GM19438 (cell line): Measurements from ENCODE around the gene FAM89B.
A peak's percentile ranks its signal among the peaks of the same experiment; 100 is the strongest.

ENCODE experiments used
- ATAC-seq: cut with Tn5 transposase; IDR thresholded peaks from one replicate; pipeline ENCODE4 v1.9.1; 2021; ENCODE audit warnings: low read depth; ENCODE audit not compliant: unreplicated experiment

Gene FAM89B

GRCh38 chr11:65609229-65609628, 36.9 kb downstream of the FAM89B start:
- ATAC-seq: no peak

- ATAC-seq: no peak
Measured at GRCh38 chr11:65609665-65610064, 37.3 kb downstream of the FAM89B start.

DNA sequence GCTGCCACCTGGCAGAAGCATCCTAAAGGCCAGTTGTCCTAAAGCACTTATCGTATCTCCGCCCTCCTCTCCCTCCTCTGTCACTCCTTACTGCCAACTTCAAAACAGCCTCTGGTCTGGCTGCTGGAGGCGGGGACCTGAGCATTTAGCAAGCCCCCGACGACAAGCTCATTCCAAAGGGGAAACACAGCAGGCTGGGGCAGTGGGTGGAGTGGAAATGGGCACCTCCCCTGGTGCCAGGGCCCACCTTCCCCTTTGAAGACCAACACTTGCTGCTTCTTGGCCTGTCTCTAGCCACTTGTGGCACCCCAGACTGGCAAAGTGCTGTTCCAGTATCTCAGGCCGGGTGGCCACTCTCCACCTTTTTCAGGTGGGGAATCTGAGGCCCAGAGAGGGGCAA, 38.1 kb downstream of the FAM89B start:
- ATAC-seq: no peak

GRCh38 chr11:65611028-65611757, 38.9 kb downstream of the FAM89B start:
- ATAC-seq: no peak

DNA sequence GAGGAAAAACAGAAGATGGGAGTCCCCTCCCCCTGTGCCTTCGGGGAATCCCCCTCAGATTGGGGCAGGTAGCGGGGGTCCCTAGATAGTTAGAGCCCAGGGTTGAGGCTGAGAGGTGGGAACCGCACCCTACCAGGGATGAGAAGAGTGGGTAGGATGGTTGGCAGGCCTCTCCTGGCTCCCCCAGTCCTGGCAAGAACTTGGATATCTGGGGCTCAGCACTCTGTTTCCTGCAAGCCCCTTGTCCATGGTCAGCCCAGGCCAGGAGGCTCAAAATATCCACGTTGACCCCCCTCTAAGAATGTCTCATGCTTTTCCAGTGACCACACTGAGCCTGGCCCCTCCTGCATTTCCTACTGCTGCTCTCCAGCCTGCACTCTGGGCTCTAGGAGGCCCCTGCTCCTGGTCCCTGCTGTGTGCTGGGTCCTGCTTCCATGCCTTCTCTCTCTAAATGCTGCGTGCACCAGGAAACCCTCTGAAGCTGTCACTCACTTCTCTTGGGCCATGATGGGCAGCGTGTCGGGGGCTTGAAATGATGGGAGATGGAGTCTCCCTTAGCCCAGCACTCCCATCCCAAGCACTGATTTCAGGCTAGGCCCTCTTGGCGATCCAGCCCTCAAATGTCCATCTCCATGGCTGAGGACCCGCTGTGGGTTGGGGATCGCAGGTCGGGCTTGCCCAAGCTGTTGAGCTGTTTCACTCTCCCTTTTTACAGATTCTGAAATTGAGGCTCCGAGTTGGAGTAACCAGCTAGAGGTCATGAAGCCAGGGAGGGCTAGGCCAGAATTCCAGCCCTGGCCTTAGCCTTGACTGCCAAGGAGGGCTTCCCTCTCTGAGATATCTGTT, 39.6 kb downstream of the FAM89B start:
- ATAC-seq: no peak

- no peak for ATAC-seq
Measured at GRCh38 chr11:65612691-65613090, 40.4 kb downstream of the FAM89B start.

- ATAC-seq: no peak
Measured at GRCh38 chr11:65613091-65613928, 41.0 kb downstream of the FAM89B start.

DNA sequence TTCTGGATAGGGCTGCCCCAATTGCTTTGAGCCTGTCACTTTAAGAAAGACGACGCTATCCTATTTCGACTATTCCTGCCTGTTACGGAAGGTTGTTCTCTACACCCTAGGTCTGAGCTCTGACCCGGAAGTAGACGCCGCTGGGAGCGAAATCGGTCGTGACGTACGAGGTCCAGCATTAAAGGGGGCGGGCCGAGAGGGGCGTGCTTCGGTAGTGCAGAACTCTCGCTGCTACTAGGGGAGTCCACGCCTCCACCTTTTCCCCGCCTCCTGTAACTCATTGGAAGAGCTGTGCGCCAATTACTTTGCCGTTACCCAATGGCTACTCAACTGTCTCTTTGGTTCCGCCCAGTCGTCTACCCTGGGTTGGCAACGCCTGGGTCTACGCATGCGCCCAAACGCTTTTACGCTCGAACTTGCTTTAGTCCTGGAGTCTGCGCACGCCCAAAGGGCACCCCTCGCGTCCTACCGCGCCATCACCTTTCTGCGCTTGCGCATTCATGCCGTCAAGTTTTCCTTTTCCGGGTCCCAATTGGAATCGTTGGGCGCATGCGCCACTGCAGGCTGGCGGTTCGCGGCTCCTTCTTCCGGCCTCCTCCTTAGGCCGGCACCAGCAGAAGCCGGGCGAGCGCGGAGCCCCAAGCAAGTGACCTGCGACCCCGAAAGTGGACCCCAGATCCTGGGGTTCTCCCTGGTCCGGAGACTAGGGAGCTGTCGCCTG, 43.1 kb downstream of the FAM89B start, which contains the start of gene PCNX3:
Gene PCNX3, plus strand, starts transcription at position 548 of the 721 bp plus-strand sequence. CDS start 536 bp downstream, outside the sequence.
- ATAC-seq: peak; percentile 73

GRCh38 chr11:65615950-65616574, 43.7 kb downstream of the FAM89B start:
- ATAC-seq: peak; percentile 6

- ATAC-seq: no peak
Measured at GRCh38 chr11:65616575-65617001, 44.2 kb downstream of the FAM89B start.

- no peak for ATAC-seq
Measured at GRCh38 chr11:65617136-65617850, 45.0 kb downstream of the FAM89B start.

- no peak for ATAC-seq
Measured at GRCh38 chr11:65617990-65618751, 45.8 kb downstream of the FAM89B start.

DNA sequence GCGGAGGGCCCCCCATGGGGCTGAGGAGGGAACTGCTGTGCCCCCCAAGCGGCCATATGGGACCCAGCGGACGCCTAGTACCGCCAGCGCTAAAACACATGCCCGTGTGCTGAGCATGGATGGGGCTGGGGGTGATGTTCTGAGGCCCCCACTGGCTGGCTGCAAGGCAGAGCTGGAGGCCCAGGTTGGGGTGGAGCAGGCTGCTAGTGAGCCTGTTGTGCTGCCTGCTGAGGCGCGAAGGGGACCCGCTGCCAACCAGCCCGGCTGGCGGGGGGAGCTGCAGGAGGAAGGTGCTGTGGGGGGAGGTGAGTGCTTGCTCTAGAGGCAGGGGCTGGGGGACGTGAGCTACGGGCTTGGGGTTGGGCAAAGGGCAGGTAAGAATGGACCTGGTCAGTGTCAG, 46.4 kb downstream of the FAM89B start:
- no peak for ATAC-seq

DNA sequence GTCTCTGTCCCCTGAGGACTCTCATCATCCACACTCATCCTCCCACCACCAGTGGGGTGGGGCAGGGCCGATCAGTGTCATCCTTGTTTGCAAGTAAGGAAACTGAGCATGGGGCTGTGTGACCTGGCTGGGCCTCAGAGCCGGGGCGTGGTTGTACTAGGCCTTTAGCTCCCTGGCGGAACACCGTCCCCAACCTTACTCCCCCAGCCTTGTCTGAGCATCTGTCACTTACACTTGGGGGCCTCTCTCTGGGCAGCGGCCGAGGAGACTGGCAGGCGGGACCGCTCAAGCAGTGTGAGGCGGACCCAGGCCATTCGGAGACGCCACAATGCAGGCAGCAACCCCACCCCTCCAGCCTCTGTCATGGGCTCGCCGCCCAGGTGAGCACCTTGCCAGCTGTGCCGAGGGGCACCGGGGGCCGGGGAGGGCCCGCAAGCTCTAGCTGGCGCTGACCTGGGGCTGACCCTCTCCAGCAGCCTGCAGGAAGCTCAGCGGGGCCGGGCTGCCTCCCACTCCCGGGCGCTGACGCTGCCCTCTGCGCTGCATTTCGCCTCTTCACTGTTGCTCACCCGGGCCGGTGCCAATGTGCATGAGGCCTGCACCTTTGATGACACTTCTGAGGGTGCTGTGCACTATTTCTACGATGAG, 47.1 kb downstream of the FAM89B start:
- ATAC-seq: no peak

DNA sequence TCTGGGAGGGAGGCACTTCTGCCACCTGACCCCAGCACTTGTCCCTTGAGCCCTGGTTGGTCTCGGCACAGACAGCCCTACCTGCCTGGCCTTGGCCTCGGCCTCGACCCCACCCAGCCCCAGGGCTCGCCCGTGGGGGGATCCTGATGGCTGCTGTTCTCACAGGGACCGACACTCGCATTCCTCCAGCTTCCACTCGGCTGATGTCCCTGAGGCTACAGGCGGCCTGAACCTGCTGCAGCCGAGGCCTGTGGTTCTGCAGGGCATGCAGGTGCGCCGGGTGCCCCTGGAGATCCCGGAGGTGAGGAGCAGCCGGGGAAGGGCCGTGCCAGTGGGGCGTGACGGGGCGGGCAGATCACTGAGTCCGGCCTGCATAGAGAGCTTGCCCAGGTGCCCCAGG, 48.3 kb downstream of the FAM89B start:
- ATAC-seq: no peak

DNA sequence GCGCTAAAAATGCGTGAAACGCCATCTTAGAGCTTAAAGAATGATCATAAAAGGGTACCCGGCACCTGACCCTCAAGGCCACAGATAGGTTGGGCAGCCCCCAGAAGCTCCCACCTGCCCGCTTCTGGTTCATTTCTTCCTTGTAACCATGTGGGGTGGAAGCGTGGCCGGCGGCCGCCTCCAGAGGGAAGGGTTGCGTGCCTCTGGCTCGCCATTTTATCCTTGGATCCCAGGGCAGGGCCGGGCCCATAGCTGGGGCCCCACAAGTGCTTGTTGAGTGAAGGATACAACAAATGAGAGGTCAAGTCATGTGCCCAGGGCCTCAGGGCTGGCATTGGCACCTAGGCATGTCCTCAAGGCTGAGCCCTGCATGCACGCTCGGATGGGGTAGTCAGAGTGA, 49.1 kb downstream of the FAM89B start:
- ATAC-seq: no peak

DNA sequence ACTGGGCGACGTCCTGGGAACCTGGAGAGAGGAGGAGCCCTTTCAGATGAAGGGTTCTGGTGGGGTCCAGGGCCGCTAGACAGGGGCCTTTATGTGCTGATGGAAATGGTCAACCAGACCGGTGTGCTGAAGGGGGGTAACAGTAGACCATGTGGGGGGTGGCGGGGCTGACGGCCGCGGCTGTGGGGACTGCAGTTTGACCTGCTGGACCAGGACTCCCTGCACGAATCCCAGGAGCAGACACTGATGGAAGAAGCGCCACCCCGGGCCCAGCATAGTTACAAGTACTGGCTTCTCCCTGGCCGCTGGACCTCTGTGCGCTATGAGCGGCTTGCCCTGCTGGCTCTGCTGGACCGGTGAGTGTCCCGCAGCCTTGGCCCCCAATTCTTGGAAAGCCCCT, 49.7 kb downstream of the FAM89B start:
- no peak for ATAC-seq

DNA sequence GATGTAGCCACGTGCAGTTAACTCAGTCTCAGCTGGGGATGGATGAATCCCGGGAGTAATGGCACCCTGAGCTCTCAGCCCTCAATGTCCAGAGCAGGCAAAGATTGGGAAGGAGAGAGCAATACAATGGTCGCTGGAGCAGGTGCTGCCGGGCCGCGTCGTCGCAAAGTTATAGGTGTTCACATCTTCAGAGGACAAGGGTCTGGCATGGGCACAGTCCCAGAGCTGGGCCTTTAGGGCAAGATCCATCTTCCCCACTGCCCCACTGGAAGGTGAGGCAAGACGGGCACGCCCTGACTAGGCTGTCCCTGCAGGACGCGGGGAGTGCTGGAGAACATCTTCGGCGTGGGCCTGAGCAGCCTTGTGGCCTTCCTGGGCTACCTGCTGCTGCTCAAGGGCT, 50.8 kb downstream of the FAM89B start:
- ATAC-seq: no peak
